Measurements from ENCODE around the gene WWOX.

DNA sequence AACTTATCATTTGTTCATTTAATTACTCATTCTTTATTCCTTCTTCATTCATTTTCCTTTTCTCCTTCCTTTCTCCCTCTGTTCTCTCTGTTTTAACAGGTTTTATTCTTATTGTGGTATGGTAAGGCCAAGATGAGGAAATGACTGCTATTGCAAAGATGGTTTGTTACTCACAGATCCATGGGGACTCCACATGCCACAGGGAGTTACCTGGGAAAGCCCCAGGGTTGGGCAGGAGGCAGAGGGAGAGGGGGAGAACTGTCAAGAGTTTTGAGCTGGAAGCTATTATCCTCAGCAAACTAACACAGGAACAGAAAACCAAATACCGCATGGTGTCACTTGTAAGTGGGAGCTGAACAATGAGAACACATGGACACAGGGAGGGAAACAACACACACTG lies 453.3 kb downstream of the WWOX start:
- TF ChIP-seq POLR2A (IDR thresholded peaks at IDR 0.05; ENCODE audit: low read length), result no peak
- no peak for TF ChIP-seq GATA1 (IDR thresholded peaks at IDR 0.05; ENCODE audit: low read depth, low read length)
